GOT3 (cell line): ENCODE measurements around the gene NUP153.
"Not testable (repeated sequence)": the region's sequence is repeated elsewhere in the genome, so short reads cannot be mapped to it uniquely, and the experiment has no call there.

Source experiments
- DNase-seq: peaks from one replicate; lab custom pipeline; 2025; ENCODE audit warnings: mixed read lengths; lab: John Stamatoyannopoulos, UW

Gene NUP153

DNA sequence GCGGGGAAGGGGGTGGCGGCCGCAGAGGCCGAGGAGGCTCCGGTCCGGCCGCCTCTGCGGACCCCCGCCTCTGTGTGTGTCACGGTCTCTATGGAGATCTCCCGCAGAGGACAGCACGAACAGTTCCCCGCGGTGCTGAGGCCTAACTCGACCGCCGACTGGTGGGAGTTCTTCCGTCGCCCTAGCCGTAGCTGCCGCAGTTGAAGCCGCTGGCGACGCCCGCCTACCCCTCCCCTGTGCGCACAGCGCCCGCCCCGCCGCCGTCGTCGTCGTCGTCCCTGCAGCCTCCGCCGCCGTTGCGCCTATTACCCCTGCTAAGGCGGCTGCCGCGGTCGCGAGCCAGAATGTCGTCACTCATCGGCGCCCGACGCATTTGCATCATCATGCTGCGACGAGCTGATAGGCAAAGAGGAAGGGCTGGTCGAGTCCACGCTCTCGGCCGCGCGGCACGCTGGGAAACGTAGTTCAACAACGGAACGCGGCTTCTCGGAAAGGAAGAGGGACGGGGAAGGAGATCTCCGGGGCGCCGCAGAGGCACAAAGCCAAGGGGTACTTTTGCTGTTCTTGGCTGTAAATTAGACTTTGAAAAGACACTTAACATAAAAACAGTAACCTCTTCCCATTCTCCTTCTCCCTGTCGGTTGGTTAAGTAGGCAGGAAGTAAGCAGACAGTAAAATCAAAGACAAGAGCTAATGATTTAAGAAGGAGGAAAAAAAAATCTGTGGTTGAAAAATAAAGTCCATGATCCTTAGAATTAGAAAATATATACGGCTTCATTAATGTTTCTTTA is at the start of gene NUP153:
Gene NUP153 (minus strand): TSS at position 346 of the 791 bp plus-strand sequence. CDS start 538 bp downstream, outside the sequence.
- peak; percentile 93 for DNase-seq

DNA sequence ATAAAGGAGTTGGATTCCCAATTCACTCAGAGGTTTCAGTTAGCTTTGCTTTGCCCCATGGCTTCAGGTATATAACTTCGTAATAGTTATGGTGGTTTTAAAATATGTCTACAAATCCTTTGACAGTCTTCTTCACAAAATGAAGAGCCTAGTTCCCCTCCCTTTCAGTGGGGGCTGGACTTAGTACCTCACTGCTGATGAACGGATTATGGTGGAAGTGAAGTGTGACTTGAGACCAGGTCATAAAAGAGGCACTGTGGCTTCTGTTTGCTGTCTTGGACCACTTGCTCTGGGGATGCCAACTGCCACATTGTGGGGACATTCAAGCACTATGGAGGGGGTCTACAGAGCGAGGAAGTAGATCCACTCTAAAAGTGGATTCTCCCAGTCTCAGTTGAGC is 47.5 kb upstream of the NUP153 start:
- DNase-seq, result no peak

DNA sequence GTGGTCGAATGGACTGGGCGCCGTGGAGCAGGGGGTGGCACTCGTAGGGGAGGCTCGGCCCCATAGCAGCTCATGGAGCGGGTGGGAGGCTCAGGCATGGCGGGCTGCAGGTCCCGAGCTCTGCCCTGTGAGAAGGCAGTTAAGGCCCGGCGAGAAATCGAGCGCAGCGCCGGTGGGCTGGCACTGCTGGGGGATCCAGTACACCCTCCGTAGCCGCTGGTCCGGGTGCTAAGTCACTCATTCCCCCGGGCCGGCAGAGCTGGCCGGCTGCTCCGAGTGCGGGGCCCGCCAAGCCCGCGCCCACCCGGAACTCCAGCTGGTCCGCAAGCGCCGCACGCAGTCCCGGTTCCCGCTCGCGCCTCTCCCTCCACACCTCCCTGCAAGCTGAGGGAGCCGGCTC is 38.6 kb upstream of the NUP153 start:
- DNase-seq, result not testable (repeated sequence)

DNA sequence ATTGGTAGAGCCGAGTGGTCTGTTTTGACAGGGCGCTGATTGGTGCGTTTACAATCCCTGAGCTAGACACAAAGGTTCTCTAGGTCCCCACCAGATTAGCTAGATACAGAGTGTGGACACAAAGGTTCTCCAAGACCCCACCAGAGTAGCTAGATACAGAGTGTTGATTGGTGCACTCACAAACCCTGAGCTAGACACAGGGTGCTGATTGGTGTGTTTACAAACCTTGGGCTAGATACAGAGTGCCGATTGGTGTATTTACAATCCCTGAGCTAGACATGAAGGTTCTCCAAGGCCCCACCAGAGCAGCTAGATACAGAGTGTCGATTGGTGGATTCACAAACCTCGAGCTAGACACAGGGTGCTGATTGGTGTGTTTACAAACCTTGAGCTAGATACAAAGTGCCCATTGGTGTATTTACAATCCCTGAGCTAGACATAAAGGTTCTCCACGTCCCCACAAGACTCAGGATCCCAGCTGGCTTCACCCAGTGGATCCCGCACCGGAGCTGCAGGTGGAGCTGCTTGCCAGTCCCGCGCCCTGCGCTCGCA is 38.1 kb upstream of the NUP153 start:
- DNase-seq, result not testable (repeated sequence)

DNA sequence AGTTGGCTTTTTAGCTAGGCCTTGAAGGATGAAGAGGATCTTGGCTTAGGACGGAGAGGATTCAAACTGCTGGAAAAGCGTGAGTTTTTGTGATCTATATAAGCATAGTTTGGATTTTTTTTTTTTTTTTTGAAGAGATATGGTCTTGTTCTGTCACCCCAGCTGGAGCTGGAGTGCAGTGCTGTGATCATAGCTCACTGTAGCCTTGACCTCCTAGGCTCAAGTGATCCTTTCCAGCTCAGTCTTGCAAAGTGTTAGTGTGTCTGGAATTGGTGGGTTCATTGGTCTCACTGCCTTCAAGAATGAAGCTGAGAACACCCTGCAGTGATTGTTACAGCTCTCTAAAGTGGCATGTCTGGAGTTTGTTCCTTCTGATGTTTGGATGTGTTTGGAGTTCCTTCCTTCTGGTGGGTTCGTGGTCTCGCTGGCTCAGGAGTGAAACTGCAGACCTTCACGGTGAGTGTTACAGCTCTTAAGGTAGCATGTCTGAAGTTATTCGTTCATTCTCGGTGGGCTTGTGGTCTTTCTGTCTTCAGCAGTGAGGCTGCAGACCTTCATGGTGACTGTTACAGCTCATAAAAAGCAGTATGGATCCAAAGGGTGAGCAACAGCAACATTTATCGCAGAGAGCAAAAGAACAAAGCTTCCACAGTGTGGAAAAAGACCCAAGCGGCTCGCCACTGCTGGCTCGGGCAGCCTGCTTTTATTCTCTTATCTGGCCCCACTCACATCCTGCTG is 37.5 kb upstream of the NUP153 start:
- DNase-seq, result no peak

DNA sequence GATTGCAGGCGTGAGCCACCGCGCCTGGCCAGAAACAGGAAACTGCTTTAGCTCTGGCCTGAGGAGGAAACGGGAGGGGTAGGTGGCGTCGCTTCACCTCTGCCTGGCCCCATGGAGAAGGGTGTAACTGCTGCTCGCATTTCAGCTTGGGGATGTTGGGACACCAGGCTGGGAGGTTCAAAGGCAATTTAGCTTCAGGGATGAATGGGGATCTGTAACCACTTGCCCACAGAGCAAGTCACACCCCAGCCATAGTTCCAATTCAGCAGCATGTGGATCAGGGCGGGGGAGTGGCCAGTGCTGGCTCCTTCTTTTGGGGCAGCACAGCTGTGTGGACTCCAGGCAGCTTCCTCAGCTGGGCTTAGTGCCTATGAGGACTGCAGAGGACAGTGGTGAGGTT is 34.8 kb upstream of the NUP153 start:
- DNase-seq, result no peak

DNA sequence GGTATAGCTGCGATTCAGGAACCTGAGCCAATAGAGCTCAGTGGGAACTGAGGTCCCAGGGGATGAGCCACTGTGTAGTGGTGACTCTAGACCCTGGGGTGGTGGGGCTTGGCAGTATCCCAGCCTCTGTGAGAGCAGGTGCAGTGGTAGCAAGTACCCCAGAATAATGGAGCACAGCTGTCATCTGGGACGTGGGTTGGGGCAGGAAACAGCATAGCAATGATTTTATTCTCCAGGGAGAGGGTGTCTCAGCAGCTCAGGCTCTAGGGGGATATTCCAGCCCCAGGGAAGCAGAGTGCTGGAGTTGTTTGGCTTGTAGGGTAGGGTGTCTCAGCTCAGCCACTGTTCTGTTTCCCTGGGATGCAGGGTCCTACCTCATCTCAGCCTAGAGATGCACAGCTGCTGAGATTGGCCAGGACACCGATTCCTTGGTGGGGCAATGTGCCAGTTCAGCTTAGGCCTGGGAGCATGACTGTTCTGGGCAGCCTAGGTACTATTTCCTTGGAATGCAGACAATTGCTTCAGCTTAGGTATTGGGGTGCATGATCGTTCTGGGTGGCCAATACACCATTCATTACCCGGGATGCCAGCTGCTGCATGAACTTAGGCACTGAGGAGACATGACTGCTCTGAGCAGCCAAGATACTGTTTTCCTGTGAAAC is 34.0 kb upstream of the NUP153 start:
- DNase-seq, result no peak

DNA sequence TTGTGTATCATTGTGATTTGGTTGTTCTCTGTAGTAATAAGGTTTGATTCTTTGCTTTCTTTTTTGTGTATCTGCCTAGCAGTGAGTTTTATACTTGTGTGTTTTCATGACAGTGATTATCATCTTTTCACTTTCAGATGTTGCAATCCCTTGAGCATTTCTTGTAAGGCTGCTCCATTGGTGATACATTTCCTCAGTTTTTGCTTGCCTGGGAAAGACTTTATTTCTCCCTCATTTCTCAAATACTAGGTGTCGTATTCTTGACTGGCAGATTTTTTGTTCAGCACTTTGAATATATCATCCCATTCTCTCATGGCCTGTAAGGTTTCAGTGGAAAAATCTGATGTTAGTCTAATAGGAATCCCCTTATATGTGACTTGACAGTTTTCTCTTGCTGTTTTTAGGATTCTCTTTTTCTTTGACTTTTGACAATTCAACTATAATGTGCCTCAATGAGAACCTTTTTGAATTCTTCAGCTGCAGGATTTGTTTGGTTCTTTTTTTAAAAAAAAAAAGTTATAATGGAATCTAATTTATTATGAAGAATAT is 31.1 kb upstream of the NUP153 start:
- no peak for DNase-seq

DNA sequence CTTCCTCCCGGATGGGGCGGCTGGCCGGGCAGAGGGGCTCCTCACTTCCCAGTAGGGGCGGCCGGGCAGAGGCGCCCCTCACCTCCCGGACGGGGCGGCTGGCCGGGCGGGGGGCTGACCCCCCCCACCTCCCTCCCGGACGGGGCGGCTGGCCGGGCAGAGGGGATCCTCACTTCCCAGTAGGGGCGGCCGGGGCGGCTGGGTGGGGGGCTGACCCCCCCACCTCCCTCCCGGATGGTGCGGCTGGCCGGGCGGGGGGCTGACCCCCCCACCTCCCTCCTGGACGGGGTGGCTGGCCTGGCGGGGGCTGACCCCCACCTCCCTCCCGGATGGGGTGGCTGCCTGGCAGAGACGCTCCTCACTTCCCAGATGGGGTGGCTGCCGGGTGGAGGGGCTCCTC is 28.6 kb upstream of the NUP153 start:
- DNase-seq, result not testable (repeated sequence)

DNA sequence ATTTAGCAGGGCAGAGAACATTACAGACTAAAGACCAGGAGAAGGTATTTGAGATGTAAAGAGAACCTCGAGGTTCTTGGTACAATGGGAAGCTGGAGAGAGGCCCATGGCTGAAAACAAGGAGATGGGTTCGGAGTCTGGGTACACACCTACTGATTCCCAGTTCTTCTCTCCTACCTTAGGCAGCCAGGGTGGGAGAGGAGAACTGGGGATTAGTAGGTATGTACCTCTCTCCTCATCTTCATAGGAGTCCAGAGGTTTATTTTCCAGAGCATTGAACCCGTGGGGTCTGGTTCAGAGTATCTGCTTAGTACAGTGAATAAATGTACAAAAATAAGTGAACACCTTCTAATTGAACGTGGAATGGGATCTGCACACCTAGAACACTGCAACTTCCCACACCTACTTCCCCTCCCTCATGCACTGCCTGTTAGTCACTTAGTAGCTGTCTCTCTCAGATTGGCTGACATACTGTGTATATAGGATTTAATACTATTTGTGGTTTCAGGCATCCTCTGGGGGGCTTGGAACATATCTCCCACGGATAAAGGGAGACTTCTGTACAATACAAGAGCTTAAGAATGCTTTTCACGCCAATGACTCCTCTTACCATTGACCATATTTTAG is 23.5 kb upstream of the NUP153 start:
- no peak for DNase-seq

DNA sequence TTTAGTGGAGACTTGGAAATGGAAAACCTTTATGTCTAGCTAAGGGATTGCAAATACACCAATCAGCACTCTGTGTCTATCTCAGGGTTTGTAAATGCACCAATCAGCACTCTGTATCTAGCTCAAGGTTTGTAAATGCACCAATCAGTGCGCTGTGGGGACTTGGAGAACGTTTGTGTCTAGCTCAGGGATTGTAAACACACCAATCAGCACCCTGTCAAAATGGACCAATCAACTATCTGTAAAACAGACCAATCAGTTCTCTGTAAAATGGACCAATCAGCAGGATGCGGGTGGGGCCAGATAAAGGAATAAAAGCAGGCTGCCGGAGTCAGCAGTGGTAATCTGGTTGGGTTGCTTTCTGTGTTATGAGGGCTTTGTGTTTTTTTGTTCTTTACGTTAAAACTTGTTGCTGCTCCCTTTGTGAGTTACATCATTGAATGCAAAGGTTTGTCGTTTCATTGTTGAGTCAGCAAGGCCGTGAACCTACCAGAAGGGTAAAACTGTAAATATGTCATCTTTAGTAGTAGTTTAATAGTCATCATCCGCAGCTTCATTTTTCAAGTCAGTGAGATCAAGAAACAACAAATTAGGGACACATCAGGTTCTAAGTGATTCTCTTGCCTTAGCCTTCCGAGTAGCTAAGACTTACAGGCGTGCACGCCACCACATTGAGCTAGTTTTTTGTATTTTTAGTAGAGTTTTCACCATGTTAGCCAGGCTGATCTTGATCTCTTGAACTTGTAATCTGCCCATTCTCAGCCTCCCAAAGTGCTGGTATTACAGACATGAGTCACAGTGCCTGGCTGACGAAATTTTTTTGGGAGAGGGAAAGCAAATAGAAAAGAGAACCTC is 22.7 kb upstream of the NUP153 start:
- DNase-seq, result no peak

DNA sequence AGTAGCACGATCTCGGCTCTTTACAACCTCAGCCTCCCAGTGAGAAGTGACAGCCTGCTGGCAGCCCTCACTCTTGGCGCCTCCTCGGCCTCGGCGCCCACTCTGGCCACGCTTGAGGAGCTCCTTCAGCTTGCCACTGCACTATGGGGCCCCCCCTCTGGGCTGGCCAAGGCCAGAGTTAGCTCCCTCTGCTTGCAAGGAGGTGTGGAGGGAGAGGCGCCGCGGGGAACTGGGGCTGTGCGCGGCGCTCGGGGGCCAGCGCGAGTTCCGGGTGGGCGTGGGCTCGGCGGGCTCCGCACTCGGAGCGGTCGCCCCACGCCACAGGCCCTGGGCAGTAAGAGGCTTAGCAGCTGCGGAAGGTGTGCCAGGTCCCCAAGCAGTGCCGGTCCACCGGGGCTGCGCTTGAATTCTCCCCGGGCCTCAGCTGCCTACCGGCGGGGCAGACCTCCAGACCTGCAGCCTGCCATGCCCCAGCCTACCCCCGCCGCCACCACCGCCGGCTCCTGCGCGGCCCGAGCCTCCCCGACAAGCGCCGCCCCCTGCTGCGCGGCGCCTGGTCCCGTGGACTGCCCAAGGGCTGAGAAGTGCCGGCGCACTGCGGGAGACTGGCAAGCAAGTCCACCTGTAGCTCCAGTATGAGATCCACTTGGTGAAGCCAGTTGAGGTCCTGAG is 22.0 kb upstream of the NUP153 start:
- no peak for DNase-seq

DNA sequence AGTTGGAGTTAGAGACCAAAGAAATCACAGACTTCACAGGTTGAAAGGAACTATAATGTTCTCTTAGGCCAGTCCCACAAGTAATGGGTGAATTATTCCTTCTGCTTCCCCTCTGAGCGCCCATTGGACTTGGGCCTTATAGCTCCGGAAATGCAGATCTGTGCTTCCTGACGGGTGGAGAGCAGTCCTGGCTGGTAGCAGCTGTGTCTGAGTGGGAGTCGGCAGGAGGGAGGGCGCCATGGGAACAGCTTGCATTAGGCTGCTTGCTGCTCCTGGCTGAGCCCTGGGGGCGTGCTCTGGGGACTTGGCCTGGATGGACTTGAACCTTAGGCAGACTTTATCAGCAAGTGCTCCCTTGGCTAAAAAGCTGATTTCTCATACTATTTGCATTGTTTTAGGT is 18.4 kb upstream of the NUP153 start:
- no peak for DNase-seq

DNA sequence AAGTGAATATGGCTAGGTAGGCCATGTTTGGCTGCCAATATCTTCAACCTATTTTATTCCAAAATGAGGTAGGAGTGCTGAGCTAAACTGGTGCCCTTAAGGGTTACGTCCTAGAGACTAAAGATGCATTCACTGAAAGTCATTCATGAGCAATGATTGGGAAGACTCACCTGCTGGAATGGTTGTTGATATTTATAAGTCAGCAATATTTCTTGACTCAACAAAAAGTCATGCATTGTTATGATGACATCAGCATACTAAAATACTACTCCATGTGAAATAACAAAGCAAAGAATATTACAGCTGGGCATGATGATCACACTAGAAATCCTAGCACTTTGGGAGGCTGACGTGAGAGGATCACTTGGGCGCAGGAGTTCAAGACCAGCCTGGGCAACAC is 17.6 kb upstream of the NUP153 start:
- DNase-seq, result no peak

DNA sequence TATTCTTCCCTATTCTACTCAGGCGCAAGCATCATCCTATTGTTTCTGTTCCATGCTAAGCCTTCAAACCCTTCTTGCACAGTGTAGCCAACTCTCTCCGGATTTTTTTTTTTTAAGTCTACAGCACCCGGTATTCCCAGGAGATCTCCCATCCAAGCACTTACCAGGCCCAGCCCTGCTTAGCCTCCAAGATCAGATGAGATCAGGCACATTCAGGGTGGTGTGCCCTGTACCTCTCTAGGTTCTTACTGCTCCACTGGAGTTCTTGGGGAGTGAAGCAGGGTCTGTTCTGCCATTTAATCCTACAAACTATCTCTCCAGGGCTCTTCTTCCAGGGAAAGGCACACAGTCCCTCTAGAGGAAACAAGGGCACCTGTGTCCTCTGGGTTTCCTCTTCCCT is 14.9 kb upstream of the NUP153 start:
- no peak for DNase-seq

DNA sequence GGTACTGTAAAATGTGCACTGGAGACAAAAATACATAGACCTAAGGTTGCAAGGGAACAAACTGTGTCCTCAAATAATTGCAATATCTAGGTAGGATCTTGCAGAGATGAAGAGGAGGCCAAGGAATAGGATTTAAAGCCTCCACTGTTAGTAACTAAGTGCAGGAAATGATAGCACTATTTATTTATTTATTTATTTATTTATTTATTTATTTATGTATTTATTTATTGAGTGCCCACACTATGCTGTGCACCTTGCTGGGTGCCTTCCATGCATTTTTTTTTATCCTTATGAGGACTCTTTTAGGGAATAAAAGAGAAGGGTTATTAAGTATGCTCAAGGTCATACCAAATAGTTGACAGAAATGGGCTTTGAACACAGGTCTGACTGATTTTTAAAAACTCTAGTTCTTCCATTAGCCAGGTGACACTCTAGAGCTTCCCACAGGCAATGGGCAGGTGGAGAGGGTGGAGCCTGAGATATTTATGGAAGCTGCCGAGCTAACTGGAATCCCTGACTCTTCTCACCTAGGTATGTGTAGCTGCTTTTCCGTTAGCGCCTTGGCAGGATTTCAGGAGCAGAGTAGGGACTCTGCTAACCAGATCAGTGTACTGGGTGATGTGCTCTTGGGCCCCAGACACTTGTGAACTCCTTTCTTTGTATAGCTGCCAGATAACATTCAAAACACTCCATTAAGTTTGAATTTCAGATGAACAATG is 12.8 kb upstream of the NUP153 start:
- DNase-seq, result no peak

DNA sequence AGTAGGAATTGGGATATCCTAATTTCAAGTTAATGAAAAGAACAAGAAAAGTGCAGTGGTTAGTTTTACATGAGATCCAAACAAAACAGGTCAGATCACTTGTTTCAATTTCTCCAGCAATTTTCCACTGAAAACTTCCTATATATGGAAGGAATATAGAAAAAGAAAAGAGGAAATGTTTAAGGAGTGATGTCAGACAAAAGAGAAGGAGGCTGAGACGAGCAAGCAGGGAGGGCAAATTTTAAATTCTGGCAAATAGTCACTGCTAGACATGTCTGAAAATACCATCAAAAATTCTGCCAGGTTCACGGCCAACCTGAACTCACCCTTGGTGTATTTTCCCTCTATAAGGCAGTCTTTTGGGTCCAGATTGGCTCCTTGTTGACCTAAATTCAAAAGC is 9.5 kb upstream of the NUP153 start:
- no peak for DNase-seq

DNA sequence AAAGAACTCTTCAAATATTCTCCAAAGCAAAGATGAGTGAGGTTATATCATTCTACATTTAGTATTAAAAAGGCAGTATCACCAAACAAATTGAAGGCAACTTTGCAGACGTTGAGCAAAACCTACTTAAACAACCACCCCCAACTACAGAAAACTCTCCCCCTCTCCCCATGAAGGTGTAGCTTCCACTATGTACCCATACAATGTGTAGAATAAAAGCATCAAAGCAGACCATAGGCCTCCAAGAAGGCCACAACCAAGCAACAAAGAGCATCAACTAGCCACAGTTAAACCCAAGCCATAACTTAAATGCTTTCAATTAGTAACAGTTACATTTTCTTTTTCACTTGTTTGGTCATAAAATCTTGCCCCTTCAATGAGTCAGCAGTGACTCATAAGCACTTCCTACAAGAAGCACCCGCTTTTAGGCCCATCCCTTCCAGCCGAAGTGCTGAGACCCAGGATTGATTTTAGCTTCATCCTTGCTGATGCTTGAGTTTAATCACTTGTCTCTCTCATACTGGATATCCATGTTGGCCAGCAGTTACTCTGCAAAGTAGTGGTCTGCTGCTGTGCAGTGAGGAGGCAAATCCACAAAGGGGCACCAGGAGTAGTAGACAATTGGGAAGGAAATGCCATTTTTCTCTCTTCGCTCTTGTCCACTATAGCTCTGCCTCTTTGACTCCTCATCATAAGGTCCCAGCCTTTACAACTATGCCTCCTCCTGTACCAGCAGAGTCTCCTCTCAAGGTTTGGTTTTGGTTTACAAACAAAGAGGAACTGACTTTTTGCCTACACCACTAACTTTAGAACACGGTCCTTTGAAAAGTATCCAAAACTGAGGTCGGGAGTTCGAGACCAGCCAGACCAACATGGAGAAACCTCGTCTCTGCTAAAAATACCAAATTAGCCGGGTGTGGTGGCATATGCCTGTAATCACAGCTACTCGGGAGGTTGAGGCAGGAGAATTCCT is 8.4 kb upstream of the NUP153 start:
- peak; percentile 12 for DNase-seq
